H9 (cell line): ENCODE measurements around the gene TAF4B. TPM values are rescaled to one million over a fixed set of nuclear protein-coding genes. Genes with fewer than 3 reads are reported as not detected.

ENCODE experiments used
- DNase-seq: peaks from one replicate; pipeline ENCODE4 v3.0.0-alpha.2; 2017
- H2AFZ ChIP-seq: one replicate; pipeline ENCODE4 v1.6.1; 2013; ENCODE audit warnings: mild to moderate bottlenecking, low read length, control low read depth, moderate library complexity
- H2AK5ac ChIP-seq: 2 replicates; pipeline ENCODE4 v1.6.1; 2013; ENCODE audit warnings: low read length, control low read depth, mixed read lengths; ENCODE audit not compliant: insufficient read length
- H2BK120ac ChIP-seq: one replicate; pipeline ENCODE4 v1.6.1; 2013; ENCODE audit warnings: low read depth, mild to moderate bottlenecking, low read length, control low read depth, inconsistent platforms; ENCODE audit not compliant: poor library complexity, severe bottlenecking
- H2BK12ac ChIP-seq: 2 replicates; pipeline ENCODE4 v1.6.1; 2013; ENCODE audit warnings: low read length, control low read depth, mixed read lengths, low read depth; ENCODE audit not compliant: insufficient read length
- H2BK15ac ChIP-seq: 2 replicates; pipeline ENCODE4 v1.6.1; 2013; ENCODE audit warnings: low read depth, low read length, control low read depth
- H2BK20ac ChIP-seq: one replicate; pipeline ENCODE4 v1.6.1; 2013; ENCODE audit warnings: low read depth, mild to moderate bottlenecking, low read length, control low read depth, inconsistent platforms; ENCODE audit not compliant: poor library complexity, severe bottlenecking
- H2BK5ac ChIP-seq: 2 replicates; pipeline ENCODE4 v1.6.1; 2013; ENCODE audit warnings: low read length, control low read depth, mixed read lengths; ENCODE audit not compliant: insufficient read length
- H3K14ac ChIP-seq: 2 replicates; pipeline ENCODE4 v1.6.1; 2013; ENCODE audit warnings: low read length, control low read depth; ENCODE audit not compliant: insufficient read depth
- H3K18ac ChIP-seq: 2 replicates; pipeline ENCODE4 v1.6.1; 2013; ENCODE audit warnings: low read depth, mild to moderate bottlenecking, mixed read lengths, low read length, control low read depth; ENCODE audit not compliant: insufficient read length
- H3K23ac ChIP-seq: 2 replicates; pipeline ENCODE4 v1.6.1; 2013; ENCODE audit warnings: low read length, control low read depth, mixed read lengths, low read depth; ENCODE audit not compliant: insufficient read length
- H3K23me2 ChIP-seq: 2 replicates; pipeline ENCODE4 v1.6.1; 2013; ENCODE audit warnings: low read depth, mild to moderate bottlenecking, mixed read lengths, low read length, control low read depth; ENCODE audit not compliant: insufficient read length, poor library complexity, severe bottlenecking
- H3K27ac ChIP-seq: 2 replicates; pipeline ENCODE4 v1.5.1; 2013; ENCODE audit warnings: low read length, control low read depth, mixed read lengths, low read depth; ENCODE audit not compliant: insufficient read length
- H3K27me3 ChIP-seq: 2 replicates; pipeline ENCODE4 v1.6.1; 2013; ENCODE audit warnings: low read length, control low read depth, inconsistent platforms; ENCODE audit not compliant: insufficient read depth
- H3K4ac ChIP-seq: 2 replicates; pipeline ENCODE4 v1.6.1; 2013; ENCODE audit warnings: low read depth, mild to moderate bottlenecking, control low read depth, inconsistent platforms, low read length, moderate library complexity
- H3K4me1 ChIP-seq: 2 replicates; pipeline ENCODE4 v1.6.1; 2013; ENCODE audit warnings: low read length, control low read depth, inconsistent platforms; ENCODE audit not compliant: insufficient read depth
- H3K4me2 ChIP-seq: 2 replicates; pipeline ENCODE4 v1.6.1; 2013; ENCODE audit warnings: low read length, control low read depth, mixed read lengths; ENCODE audit not compliant: insufficient read length, insufficient read depth
- H3K56ac ChIP-seq: 2 replicates; pipeline ENCODE4 v1.6.1; 2013; ENCODE audit warnings: low read depth, mild to moderate bottlenecking, mixed read lengths, low read length, control low read depth; ENCODE audit not compliant: insufficient read length
- H3K79me1 ChIP-seq: 2 replicates; pipeline ENCODE4 v1.6.1; 2013; ENCODE audit warnings: low read depth, mild to moderate bottlenecking, moderate library complexity, low read length, control low read depth, inconsistent platforms; ENCODE audit not compliant: insufficient read depth, poor library complexity, severe bottlenecking
- H3K79me2 ChIP-seq: 2 replicates; pipeline ENCODE4 v1.6.1; 2013; ENCODE audit warnings: low read length, control low read depth, inconsistent platforms; ENCODE audit not compliant: insufficient read depth
- H3K9ac ChIP-seq: 2 replicates; pipeline ENCODE4 v1.6.1; 2013; ENCODE audit warnings: low read length, control low read depth, mixed read lengths; ENCODE audit not compliant: insufficient read length; ENCODE audit errors: extremely low read depth
- H3K9me3 ChIP-seq: one replicate; pipeline ENCODE4 v1.6.1; 2013; ENCODE audit warnings: low read depth, low read length, inconsistent platforms; ENCODE audit not compliant: control insufficient read depth
- H3T11ph ChIP-seq: one replicate; pipeline ENCODE4 v1.6.1; 2013; ENCODE audit warnings: mild to moderate bottlenecking, low read length, control low read depth, inconsistent platforms
- H4K20me1 ChIP-seq: one replicate; pipeline ENCODE4 v1.6.1; 2013; ENCODE audit not compliant: control insufficient read depth, insufficient read length, insufficient read depth
- H4K5ac ChIP-seq: 2 replicates; pipeline ENCODE4 v1.6.1; 2013; ENCODE audit warnings: low read depth, mild to moderate bottlenecking, mixed read lengths, low read length, control low read depth; ENCODE audit not compliant: insufficient read length
- H4K8ac ChIP-seq: replicated peaks from 2 replicates; pipeline ENCODE4 v1.6.1; 2013; ENCODE audit warnings: low read length, control low read depth, mixed read lengths, low read depth; ENCODE audit not compliant: insufficient read length
- H4K91ac ChIP-seq: 2 replicates; pipeline ENCODE4 v1.6.1; 2013; ENCODE audit warnings: low read depth, mild to moderate bottlenecking, moderate library complexity, mixed read lengths, low read length, control low read depth; ENCODE audit not compliant: insufficient read length
- H3K27ac Mint-ChIP-seq, 3 experiments: 2 replicates in 2 of 3; 3 replicates in 1 of 3; pipeline ENCODE4 v1.8.0; 2020 to 2021; ENCODE audit warnings: mixed read lengths in 3 of 3, mild to moderate bottlenecking in 1 of 3, moderate library complexity in 1 of 3
- H3K27me3 Mint-ChIP-seq: 2 replicates; pipeline ENCODE4 v1.8.0; 2021; ENCODE audit warnings: low read depth, mild to moderate bottlenecking, moderate library complexity, mixed read lengths
- H3K36me3 Mint-ChIP-seq, 3 experiments: 2 replicates in 2 of 3; 3 replicates in 1 of 3; pipeline ENCODE4 v1.8.0; 2020 to 2021; ENCODE audit warnings: low read depth in 3 of 3, mixed read lengths in 3 of 3; ENCODE audit not compliant: insufficient read depth in 1 of 3
- H3K4me1 Mint-ChIP-seq, 2 experiments: 2 replicates each; pipeline ENCODE4 v1.8.0; 2020; ENCODE audit warnings: mixed read lengths in 2 of 2
- H3K4me3 Mint-ChIP-seq, 2 experiments: 2 replicates in 1 of 2; 3 replicates in 1 of 2; pipeline ENCODE4 v1.8.0; 2020 to 2021; ENCODE audit warnings: mild to moderate bottlenecking in 2 of 2, mixed read lengths in 2 of 2, moderate library complexity in 1 of 2
- H3K9me3 Mint-ChIP-seq, 2 experiments: 2 replicates in 1 of 2; 3 replicates in 1 of 2; pipeline ENCODE4 v1.8.0; 2020; ENCODE audit warnings: mild to moderate bottlenecking in 2 of 2, mixed read lengths in 2 of 2, moderate library complexity in 1 of 2
- WGBS: extraction: QIAGEN DNeasy Blood & Tissue Kit; methylation state at CpG from one replicate; pipeline ENCODE4 v1.1.7; 2013; ENCODE audit warnings: missing lambda C conversion rate, low lambda C conversion rate, mixed read lengths; ENCODE audit not compliant: insufficient read length; ENCODE audit errors: extremely low coverage; 5-methylcytosine and 5-hydroxymethylcytosine counted together
- total RNA-seq: library from RNA; stranded (reverse); gene quantifications from 2 replicates; pipeline ENCODE4 v1.2.1, GENCODE V29; 2021
- TF ChIP-seq, protein P1 (sequence below): fragments of 200-600 bp; sonication (generic); conservative IDR thresholded peaks from 3 replicates; pipeline ENCODE4 v1.8.0; 2021; ENCODE audit warnings: antibody characterized with exemption, mild to moderate bottlenecking

Gene TAF4B
- total RNA-seq, 1 experiment from 2014 or later, result 19.8 TPM

DNA sequence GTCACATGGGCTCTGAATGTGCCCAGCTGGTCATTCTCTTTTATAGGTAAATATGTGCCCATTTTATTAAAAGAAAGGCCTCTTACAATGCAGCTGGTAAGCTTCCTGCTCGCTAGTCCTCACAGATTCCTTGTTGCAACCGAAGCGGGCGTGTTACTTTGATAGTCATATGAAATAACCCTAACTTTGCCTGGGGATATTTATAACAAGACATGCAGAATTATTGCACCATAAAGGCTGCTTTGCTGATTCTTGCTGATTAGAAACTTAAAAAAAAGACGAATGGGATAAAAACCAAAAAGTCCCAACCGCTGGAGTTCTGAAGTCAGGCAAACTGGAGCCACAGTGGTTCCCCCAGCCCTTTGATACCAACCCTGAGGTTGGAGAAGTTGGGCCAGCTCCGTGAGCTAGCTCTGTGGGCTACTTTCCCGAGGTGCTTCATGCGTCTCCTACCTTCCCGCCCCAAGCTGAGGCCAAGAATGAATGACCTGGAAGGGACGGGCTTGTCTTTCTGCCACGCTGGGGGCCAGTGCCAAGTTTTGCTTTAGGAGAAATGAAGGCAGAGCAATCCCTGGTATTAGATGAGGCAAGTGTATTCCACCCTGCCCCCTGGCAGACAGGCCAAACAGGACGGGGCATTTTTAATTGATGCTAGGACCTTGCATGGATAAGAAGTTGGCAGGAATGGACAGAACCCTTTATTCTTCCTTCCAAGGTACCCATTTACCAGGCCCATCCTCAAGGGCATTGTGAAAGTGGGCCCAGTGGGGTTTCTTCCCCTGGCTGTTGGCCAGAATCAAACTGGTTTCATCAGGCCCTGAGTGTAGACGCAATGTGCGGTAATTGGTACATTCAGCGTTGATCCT lies 181.7 kb downstream of the TAF4B start:
- no peak overlapping the region for H3K4me2 ChIP-seq
- Mint-ChIP-seq H3K27ac (no peak overlapping the region; a peak in 1 of 7 replicates), H3K9me3 (no peaks in the 10 kb centered on the region), H3K4me3 (no peak overlapping the region), H3K36me3 (no peaks in the 10 kb centered on the region), H3K27me3 (no peaks in the 10 kb centered on the region; the same call in 1 of the 2 replicates), H3K4me1 (peaks cover 21 to 29% of the 10 kb centered on the region in 2 experiments)
- H2BK120ac ChIP-seq, result no peak overlapping the region
- H2AK5ac ChIP-seq, result no peak overlapping the region
- no peak overlapping the region for H4K8ac ChIP-seq
- H3K4me1 ChIP-seq, result peaks cover 5% of the 10 kb centered on the region; the same call in 1 of the 2 replicates
- no peaks in the 10 kb centered on the region for H3K9me3 ChIP-seq
- no peaks in the 10 kb centered on the region for H3K23me2 ChIP-seq
- no peaks in the 10 kb centered on the region for H3K79me2 ChIP-seq
- no peak overlapping the region for H2BK5ac ChIP-seq
- no peak overlapping the region for H3K27ac ChIP-seq
- no peak overlapping the region for H2AFZ ChIP-seq
- H4K20me1 ChIP-seq, result no peaks in the 10 kb centered on the region
- peak overlapping the region; percentile 15 for H2BK20ac ChIP-seq
- H3K56ac ChIP-seq, result no peak overlapping the region
- H2BK12ac ChIP-seq, result no peak overlapping the region
- H4K5ac ChIP-seq, result no peak overlapping the region
- no peak overlapping the region for H3K9ac ChIP-seq
- no peak overlapping the region for H3K4ac ChIP-seq
- no peaks in the 10 kb centered on the region for H3K79me1 ChIP-seq
- H3K14ac ChIP-seq, result no peak overlapping the region; the same call in 1 of the 2 replicates
- no peak overlapping the region for H3K23ac ChIP-seq
- TF ChIP-seq, protein P1, sequence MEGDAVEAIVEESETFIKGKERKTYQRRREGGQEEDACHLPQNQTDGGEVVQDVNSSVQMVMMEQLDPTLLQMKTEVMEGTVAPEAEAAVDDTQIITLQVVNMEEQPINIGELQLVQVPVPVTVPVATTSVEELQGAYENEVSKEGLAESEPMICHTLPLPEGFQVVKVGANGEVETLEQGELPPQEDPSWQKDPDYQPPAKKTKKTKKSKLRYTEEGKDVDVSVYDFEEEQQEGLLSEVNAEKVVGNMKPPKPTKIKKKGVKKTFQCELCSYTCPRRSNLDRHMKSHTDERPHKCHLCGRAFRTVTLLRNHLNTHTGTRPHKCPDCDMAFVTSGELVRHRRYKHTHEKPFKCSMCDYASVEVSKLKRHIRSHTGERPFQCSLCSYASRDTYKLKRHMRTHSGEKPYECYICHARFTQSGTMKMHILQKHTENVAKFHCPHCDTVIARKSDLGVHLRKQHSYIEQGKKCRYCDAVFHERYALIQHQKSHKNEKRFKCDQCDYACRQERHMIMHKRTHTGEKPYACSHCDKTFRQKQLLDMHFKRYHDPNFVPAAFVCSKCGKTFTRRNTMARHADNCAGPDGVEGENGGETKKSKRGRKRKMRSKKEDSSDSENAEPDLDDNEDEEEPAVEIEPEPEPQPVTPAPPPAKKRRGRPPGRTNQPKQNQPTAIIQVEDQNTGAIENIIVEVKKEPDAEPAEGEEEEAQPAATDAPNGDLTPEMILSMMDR, result no peak
- no peaks in the 10 kb centered on the region for H3K27me3 ChIP-seq
- no peak overlapping the region for H2BK15ac ChIP-seq
- no CpG with 5 or more reads among the region's 16 CpGs for WGBS
- H4K91ac ChIP-seq, result no peak overlapping the region
- H3T11ph ChIP-seq, result no peak overlapping the region
- H3K18ac ChIP-seq, result no peak overlapping the region
- no peak for DNase-seq
